HepG2 (cell line): Measurements from ENCODE around the gene OR5M8. TPM values are rescaled to one million over a fixed set of nuclear protein-coding genes. Genes with fewer than 3 reads are reported as not detected.

Experiments
- ATAC-seq: fragments of 200-7000 bp; cut with Tn5 transposase; 3 replicates; pipeline ENCODE4 v1.9.1; 2020; ENCODE audit warnings: mild to moderate bottlenecking, moderate library complexity
- BruUV-seq: library from RNA; stranded (reverse); fragments of 400-500 nt; replicated peaks from 2 replicates; lab custom pipeline; 2021; lab: Mats Ljungman, UMichigan
- CTCF ChIA-PET: fragments of 300-600 bp; formaldehyde crosslinking; extraction: SDS; loops from one replicate; lab custom pipeline; 2021; ENCODE audit warnings: low total read pairs, inconsistent platforms, low intra/inter-chr PET ratio; lab: Yijun Ruan, JAX
- POLR2A ChIA-PET: fragments of 350-600 bp; sonication (Branson Sonifier 250); formaldehyde crosslinking; loops from one replicate; lab custom pipeline; 2020; ENCODE audit warnings: antibody characterized with exemption, inconsistent platforms; lab: Yijun Ruan, JAX
- DNase-seq: peaks from one replicate; pipeline ENCODE4 v3.0.0-alpha.2; 2015; ENCODE audit warnings: low spot score
- FAIRE-seq: peaks from 3 replicates; lab custom pipeline; 2011; peaks lifted over from hg19 to GRCh38; lab: Jason Lieb, UNC
- H2AFZ ChIP-seq: one replicate; pipeline ENCODE4 v1.6.1; 2011; ENCODE audit warnings: low read length, inconsistent platforms
- H3K27ac ChIP-seq: fragments of 300-600 bp; 3 replicates; pipeline ENCODE4 v1.8.0; 2011; ENCODE audit warnings: mixed run types, mild to moderate bottlenecking, mixed read lengths, low read length, inconsistent platforms; ENCODE audit not compliant: insufficient read depth; ENCODE audit errors: extremely low read length
- H3K27me3 ChIP-seq, 2 experiments: fragments of 200-600 bp in 1 of 2; 2 replicates in 1 of 2; 3 replicates in 1 of 2; pipeline versions ENCODE4 v1.6.0 to v1.8.0; 2011; ENCODE audit warnings: low read length in 2 of 2, mild to moderate bottlenecking in 2 of 2, moderate library complexity in 2 of 2, inconsistent platforms in 1 of 2; ENCODE audit not compliant: insufficient read depth in 2 of 2, control insufficient read depth in 1 of 2
- H3K36me3 ChIP-seq, 2 experiments: fragments of 200-600 bp in 1 of 2; replicated peaks in 1 of 2; 2 replicates in 1 of 2; 3 replicates in 1 of 2; pipeline versions ENCODE4 v1.5.1 to v1.8.0; 2011; ENCODE audit warnings: low read length in 2 of 2, inconsistent platforms in 1 of 2; ENCODE audit not compliant: insufficient read depth in 2 of 2, control insufficient read depth in 1 of 2
- H3K4me1 ChIP-seq: 2 replicates; pipeline ENCODE4 v1.5.1; 2012; ENCODE audit warnings: low read length, inconsistent platforms; ENCODE audit not compliant: insufficient read depth
- H3K4me2 ChIP-seq: 2 replicates; pipeline ENCODE4 v1.6.0; 2011; ENCODE audit warnings: low read depth, low read length, inconsistent platforms
- H3K4me3 ChIP-seq, 3 experiments: fragments of 200-600 bp in 1 of 3; sonication (generic), shearing (Covaris generic) in 1 of 3; replicated peaks in 1 of 3; 2 replicates each; pipeline ENCODE4 v1.5.1; 2011 to 2016; ENCODE audit warnings: low read length in 3 of 3, inconsistent platforms in 2 of 3, low read depth in 2 of 3, mild to moderate bottlenecking in 2 of 3, control low read depth in 1 of 3, mixed read lengths in 1 of 3; ENCODE audit not compliant: insufficient read depth in 1 of 3
- H3K79me2 ChIP-seq: one replicate; pipeline ENCODE4 v1.6.1; 2011; ENCODE audit warnings: low read length, inconsistent platforms; ENCODE audit not compliant: insufficient read depth
- H3K9ac ChIP-seq: 2 replicates; pipeline ENCODE4 v1.6.0; 2011; ENCODE audit warnings: mild to moderate bottlenecking, low read depth, low read length, inconsistent platforms; ENCODE audit not compliant: insufficient read depth
- H3K9me3 ChIP-seq: 2 replicates; pipeline ENCODE4 v1.5.1; 2012; ENCODE audit warnings: mild to moderate bottlenecking, low read length
- H4K20me1 ChIP-seq: 2 replicates; pipeline ENCODE4 v1.6.0; 2011; ENCODE audit warnings: inconsistent platforms, mild to moderate bottlenecking, low read length, moderate library complexity; ENCODE audit not compliant: insufficient read depth
- AGO2 ChIP-seq: fragments of 200-400 bp; formaldehyde crosslinking; optimal IDR thresholded peaks from 2 replicates; pipeline ENCODE3; 2017; ENCODE audit warnings: mild to moderate bottlenecking, low read depth, low read length, moderate library complexity
- ATF7-NPFF ChIP-seq: sonication (generic); formaldehyde crosslinking; IDR thresholded peaks from 2 replicates; pipeline ENCODE4 v1.8.1; 2023; ENCODE audit warnings: mild to moderate bottlenecking, low read depth, missing genetic modification reagents, moderate library complexity
- CBFB ChIP-seq: sonication (generic); formaldehyde crosslinking; IDR thresholded peaks from 2 replicates; pipeline ENCODE4 v1.4.0; 2020; ENCODE audit warnings: missing genetic modification reagents
- CENPT ChIP-seq: sonication (generic); formaldehyde crosslinking; IDR thresholded peaks from 2 replicates; pipeline ENCODE4 v1.8.0; 2022; ENCODE audit warnings: low read depth, mild to moderate bottlenecking, moderate library complexity, missing genetic modification reagents
- DDIT3 ChIP-seq: sonication (generic); formaldehyde crosslinking; IDR thresholded peaks from 2 replicates; pipeline ENCODE4 v1.4.0; 2020; ENCODE audit warnings: mild to moderate bottlenecking, missing genetic modification reagents
- FOXA1 ChIP-seq, 2 experiments: fragments of 450-650 bp in 1 of 2; sonication (generic) in 1 of 2; formaldehyde crosslinking in 1 of 2; IDR thresholded peaks; 2 replicates each; pipeline versions ENCODE4 v1.4.0 to v1.6.1; 2016 to 2020; ENCODE audit warnings: missing genetic modification reagents in 1 of 2
- GATAD1 ChIP-seq: IDR thresholded peaks from 2 replicates; pipeline ENCODE4 v1.6.1; 2016; ENCODE audit warnings: missing genetic modification reagents, missing compliant biosample characterization
- HHEX ChIP-seq: IDR thresholded peaks from 2 replicates; pipeline ENCODE4 v1.6.1; 2016; ENCODE audit warnings: control low read depth
- HOXA7 ChIP-seq: sonication (generic); formaldehyde crosslinking; IDR thresholded peaks from 2 replicates; pipeline ENCODE4 v1.8.1; 2022; ENCODE audit warnings: mild to moderate bottlenecking, missing genetic modification reagents, moderate library complexity
- SMC3 ChIP-seq: IDR thresholded peaks from 2 replicates; pipeline ENCODE4 v1.6.1; 2011; ENCODE audit warnings: low read length, improper control_type of control experiment
- TFDP2 ChIP-seq: sonication (generic); formaldehyde crosslinking; IDR thresholded peaks from 2 replicates; pipeline ENCODE4 v1.4.0; 2020; ENCODE audit warnings: missing genetic modification reagents
- ZNF362 ChIP-seq: sonication (generic); formaldehyde crosslinking; IDR thresholded peaks from 2 replicates; pipeline ENCODE4 v1.4.0; 2020; ENCODE audit warnings: missing genetic modification reagents, mild to moderate bottlenecking, borderline replicate concordance
- ZNF383 ChIP-seq: sonication (generic); formaldehyde crosslinking; IDR thresholded peaks from 2 replicates; pipeline ENCODE4 v1.4.0; 2020; ENCODE audit warnings: missing genetic modification reagents, mild to moderate bottlenecking, borderline replicate concordance
- ZNF510 ChIP-seq: sonication (generic); formaldehyde crosslinking; IDR thresholded peaks from 2 replicates; pipeline ENCODE4 v1.4.0; 2020; ENCODE audit warnings: low read depth, mild to moderate bottlenecking, missing genetic modification reagents
- WGBS: methylation state at CpG from one replicate; pipeline ENCODE4 v1.1.6; 2017; ENCODE audit warnings: low lambda C conversion rate; 5-methylcytosine and 5-hydroxymethylcytosine counted together
- in situ Hi-C: cut with HindIII; loops from 2 replicates; pipeline ENCODE4 v1.10.0; 2017; ENCODE audit warnings: low pct_unique_long_range_greater_than_20kb; ENCODE audit not compliant: extremely low pct_ligation_motif_present
- intact Hi-C: fragments of 100-400 bp; cut with micrococcal nuclease; formaldehyde crosslinking; loops from one replicate; pipeline ENCODE4 v1.10.0; 2022; ENCODE audit not compliant: unreplicated experiment
- polyA plus RNA-seq, 8 experiments: library from polyadenylated mRNA; depleted of rRNA in 3 of 8; stranded (reverse) in 7 of 8; unstranded in 1 of 8; fragments of >200 nt; fragmentation: Illumina TruSeq in 4 of 8; extraction: Trizol in 4 of 8; gene quantifications; 2 replicates each; pipeline versions ENCODE4 v1.2.1 to v1.2.3, GENCODE V29; 2011 to 2016; ENCODE audit warnings: low read depth in 4 of 8, missing spikeins in 1 of 8, mixed read lengths in 1 of 8; ENCODE audit not compliant: insufficient read depth in 1 of 8
- total RNA-seq, 5 experiments: library from RNA; depleted of rRNA; stranded (reverse); fragments of >200 nt; fragmentation: Illumina TruSeq; extraction: Trizol; gene quantifications; 2 replicates each; pipeline ENCODE4 v1.2.3, GENCODE V29; 2016; ENCODE audit warnings: low read depth in 1 of 5
- TF ChIP-seq, protein P1 (sequence below): conservative IDR thresholded peaks from 2 replicates; pipeline ENCODE4 v1.6.1; 2018; ENCODE audit warnings: missing genetic modification reagents

Gene OR5M8
- total and polyA plus RNA-seq, 2 of the 13 experiments (the other 11 are each of a cell fraction or from before 2014, with no cell fraction given), result not detected

GRCh38 chr11:56473252-56473651, 17.9 kb downstream of the OR5M8 start, which contains the start of gene OR5M3:
TSS of gene OR5M3 (minus strand) at chr11:56473352. CDS start at chr11:56470497, 2,855 bp downstream.
- Histone ChIP-seq H3K36me3 (no peaks in the 10 kb centered on the region), H3K4me2 (no peak within 1 kb of the TSS), H3K9ac (no peak within 1 kb of the TSS), H4K20me1 (no peaks in the 10 kb centered on the region), H3K79me2 (no peaks in the 10 kb centered on the region), H3K9me3 (peaks cover 7% of the 10 kb centered on the region; the same call in 1 of the 2 replicates), H3K27ac (no peak within 1 kb of the TSS), H3K4me1 (no peaks in the 10 kb centered on the region), H3K27me3 (no peaks in the 10 kb centered on the region), H2AFZ (no peak within 1 kb of the TSS), H3K4me3 (no peak within 1 kb of the TSS)
- ChIA-PET POLR2A (no interaction called here), CTCF (no interaction called here)
- in situ Hi-C loops, result no loop called here
- no TSS peak for BruUV-seq
- TF ChIP-seq ATF7-NPFF (CRISPR knock-in tag), result no peak
- TF ChIP-seq GATAD1 (CRISPR knock-in tag), result no peak
- TF ChIP-seq, protein P1, sequence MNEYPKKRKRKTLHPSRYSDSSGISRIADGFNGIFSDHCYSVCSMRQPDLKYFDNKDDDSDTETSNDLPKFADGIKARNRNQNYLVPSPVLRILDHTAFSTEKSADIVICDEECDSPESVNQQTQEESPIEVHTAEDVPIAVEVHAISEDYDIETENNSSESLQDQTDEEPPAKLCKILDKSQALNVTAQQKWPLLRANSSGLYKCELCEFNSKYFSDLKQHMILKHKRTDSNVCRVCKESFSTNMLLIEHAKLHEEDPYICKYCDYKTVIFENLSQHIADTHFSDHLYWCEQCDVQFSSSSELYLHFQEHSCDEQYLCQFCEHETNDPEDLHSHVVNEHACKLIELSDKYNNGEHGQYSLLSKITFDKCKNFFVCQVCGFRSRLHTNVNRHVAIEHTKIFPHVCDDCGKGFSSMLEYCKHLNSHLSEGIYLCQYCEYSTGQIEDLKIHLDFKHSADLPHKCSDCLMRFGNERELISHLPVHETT (CRISPR knock-in tag), result no peak
- TF ChIP-seq HOXA7 (CRISPR knock-in tag), result no peak
- no peak for TF ChIP-seq AGO2
- no peak for TF ChIP-seq TFDP2 (CRISPR knock-in tag)
- no peak for TF ChIP-seq ZNF383
- TF ChIP-seq ZNF362 (CRISPR knock-in tag), result no peak
- no peak for TF ChIP-seq DDIT3
- TF ChIP-seq CBFB (CRISPR knock-in tag), result no peak
- TF ChIP-seq CENPT (CRISPR knock-in tag), result no peak
- TF ChIP-seq FOXA1 (IDR thresholded peaks at IDR 0.05), result no peak
- no peak for TF ChIP-seq FOXA1 (CRISPR knock-in tag; IDR thresholded peaks at IDR 0.05)
- no peak for TF ChIP-seq SMC3
- no peak for TF ChIP-seq ZNF510 (CRISPR knock-in tag)
- TF ChIP-seq HHEX (CRISPR knock-in tag), result no peak
- 15% methylated on average over 6 of the region's 6 CpGs for WGBS
- no peak for FAIRE-seq
- no peak for ATAC-seq
- DNase-seq, result no peak
- intact Hi-C loops, result no loop called here
